GM23338 (cell line): ENCODE data around the gene PHLDB2. TPM values are rescaled to one million over a fixed set of nuclear protein-coding genes. Genes with fewer than 3 reads are reported as not detected.

ENCODE experiments used
- ATAC-seq: fragments of 200-7000 bp; cut with Tn5 transposase; 3 replicates; pipeline ENCODE4 v1.9.1; 2020
- DNase-seq: peaks from one replicate; pipeline ENCODE4 v3.0.0-alpha.2; 2015; ENCODE audit warnings: low spot score
- H2AFZ ChIP-seq: fragments of 200-600 bp; sonication (generic); 2 replicates; pipeline ENCODE4 v1.8.0; 2016; ENCODE audit warnings: antibody characterized with exemption, mild to moderate bottlenecking, moderate library complexity
- H3F3A ChIP-seq: fragments of 200-600 bp; sonication (generic); replicated peaks from 2 replicates; pipeline ENCODE4 v1.8.0; 2017; ENCODE audit warnings: antibody characterized with exemption, mixed run types, low read depth
- H3K27ac ChIP-seq: fragments of 200-600 bp; sonication (generic); 2 replicates; pipeline ENCODE4 v1.6.1; 2016; ENCODE audit warnings: low read depth
- H3K27me3 ChIP-seq: fragments of 200-600 bp; sonication (generic); 2 replicates; pipeline ENCODE4 v1.8.0; 2016; ENCODE audit warnings: mild to moderate bottlenecking, mixed run types, moderate library complexity; ENCODE audit not compliant: insufficient read depth
- H3K36me3 ChIP-seq: fragments of 200-600 bp; sonication (generic); 2 replicates; pipeline ENCODE4 v1.8.0; 2016; ENCODE audit warnings: mild to moderate bottlenecking; ENCODE audit not compliant: insufficient read depth
- H3K4me1 ChIP-seq: fragments of 200-600 bp; sonication (generic); 2 replicates; pipeline ENCODE4 v1.8.0; 2016; ENCODE audit warnings: mild to moderate bottlenecking, moderate library complexity; ENCODE audit not compliant: insufficient read depth
- H3K4me2 ChIP-seq: fragments of 200-600 bp; sonication (generic); 2 replicates; pipeline ENCODE4 v1.7.1; 2017; ENCODE audit warnings: mixed run types
- H3K4me3 ChIP-seq: fragments of 200-600 bp; sonication (generic); 2 replicates; pipeline ENCODE4 v1.6.1; 2016; ENCODE audit warnings: mixed run types
- H3K79me2 ChIP-seq: fragments of 200-600 bp; sonication (generic); replicated peaks from 2 replicates; pipeline ENCODE4 v1.8.0; 2017; ENCODE audit warnings: mild to moderate bottlenecking; ENCODE audit not compliant: insufficient read depth
- H3K9me2 ChIP-seq: fragments of 200-600 bp; sonication (generic); 2 replicates; pipeline ENCODE4 v1.8.0; 2017; ENCODE audit not compliant: insufficient read depth
- H4K20me1 ChIP-seq: fragments of 200-600 bp; sonication (generic); replicated peaks from 2 replicates; pipeline ENCODE4 v1.8.0; 2017; ENCODE audit warnings: mild to moderate bottlenecking; ENCODE audit not compliant: insufficient read depth
- H3K27ac Mint-ChIP-seq: 2 replicates; pipeline ENCODE4 v1.8.0; 2020; ENCODE audit warnings: inconsistent platforms, mild to moderate bottlenecking, moderate library complexity, mixed read lengths
- H3K27me3 Mint-ChIP-seq: 3 replicates; pipeline ENCODE4 v1.8.0; 2022; ENCODE audit warnings: low read depth, mild to moderate bottlenecking, moderate library complexity, mixed read lengths, inconsistent platforms; ENCODE audit not compliant: insufficient read depth, poor library complexity
- H3K36me3 Mint-ChIP-seq: 3 replicates; pipeline ENCODE4 v1.8.0; 2021; ENCODE audit warnings: low read depth, mild to moderate bottlenecking, inconsistent platforms, moderate library complexity, mixed read lengths
- H3K4me1 Mint-ChIP-seq: 3 replicates; pipeline ENCODE4 v1.8.0; 2020; ENCODE audit warnings: mild to moderate bottlenecking, inconsistent platforms, mixed read lengths
- H3K4me3 Mint-ChIP-seq: 3 replicates; pipeline ENCODE4 v1.8.0; 2021; ENCODE audit warnings: moderate library complexity, mild to moderate bottlenecking, inconsistent platforms, mixed read lengths
- H3K9me3 Mint-ChIP-seq: 3 replicates; pipeline ENCODE4 v1.8.0; 2020; ENCODE audit warnings: moderate library complexity, mild to moderate bottlenecking, inconsistent platforms, mixed read lengths
- CREB1 ChIP-seq: fragments of 250-450 bp; sonication (Bioruptor Pico); IDR thresholded peaks from 2 replicates; pipeline ENCODE4 v1.5.0; 2020; ENCODE audit warnings: low read depth, mild to moderate bottlenecking, moderate library complexity
- EZH2 ChIP-seq: fragments of 200-600 bp; sonication (generic); IDR thresholded peaks from one replicate; pipeline ENCODE4 v1.8.0; 2017; ENCODE audit warnings: antibody characterized with exemption, mild to moderate bottlenecking, low read depth; ENCODE audit not compliant: unreplicated experiment
- EZH2phosphoT487 ChIP-seq: fragments of 200-600 bp; sonication (generic); IDR thresholded peaks from one replicate; pipeline ENCODE4 v1.8.1; 2018; ENCODE audit warnings: antibody characterized with exemption; ENCODE audit not compliant: unreplicated experiment
- JUNB ChIP-seq: IDR thresholded peaks from one replicate; pipeline ENCODE4 v1.6.1; 2016; ENCODE audit warnings: antibody characterized with exemption; ENCODE audit not compliant: unreplicated experiment
- NANOG ChIP-seq: IDR thresholded peaks from 2 replicates; pipeline ENCODE4 v1.6.1; 2016; ENCODE audit warnings: antibody characterized with exemption, borderline replicate concordance
- POLR2AphosphoS5 ChIP-seq: IDR thresholded peaks from 2 replicates; pipeline ENCODE4 v1.6.1; 2016; ENCODE audit warnings: antibody characterized with exemption, low read depth
- STAT1 ChIP-seq: IDR thresholded peaks from one replicate; pipeline ENCODE4 v1.6.1; 2016; ENCODE audit warnings: antibody characterized with exemption; ENCODE audit not compliant: unreplicated experiment
- ZNF114 ChIP-seq: fragments of 250-450 bp; sonication (Bioruptor Pico); IDR thresholded peaks from 2 replicates; pipeline ENCODE4 v1.5.0; 2020; ENCODE audit warnings: mild to moderate bottlenecking, moderate library complexity
- ZNF331 ChIP-seq: fragments of 250-450 bp; sonication (Bioruptor Pico); IDR thresholded peaks from 2 replicates; pipeline ENCODE4 v1.5.0; 2020; ENCODE audit warnings: low read depth, mild to moderate bottlenecking, moderate library complexity
- polyA plus RNA-seq: library from polyadenylated mRNA; unstranded; fragments of >200 nt; fragmentation: Nextera tagmentation; extraction: Ambion mirVana; gene quantifications from 2 replicates; pipeline ENCODE4 v1.2.1, GENCODE V29; 2016
- total RNA-seq: library from RNA; depleted of rRNA; stranded (reverse); fragments of >200 nt; shearing (Covaris generic); gene quantifications from 2 replicates; pipeline ENCODE4 v1.2.3, GENCODE V29; 2014
- TF ChIP-seq, protein P1 (sequence below): IDR thresholded peaks from 2 replicates; pipeline ENCODE4 v1.6.1; 2016; ENCODE audit warnings: antibody characterized with exemption
- TF ChIP-seq, protein P2 (sequence below): IDR thresholded peaks from one replicate; pipeline ENCODE4 v1.6.1; 2018; ENCODE audit warnings: antibody characterized with exemption; ENCODE audit not compliant: unreplicated experiment
- TF ChIP-seq, protein P3 (sequence below): fragments of 250-450 bp; sonication (Bioruptor Pico); IDR thresholded peaks from 2 replicates; pipeline ENCODE4 v1.5.0; 2020; ENCODE audit warnings: mild to moderate bottlenecking, moderate library complexity
- TF ChIP-seq, protein P4 (sequence below), 2 experiments: fragments of 200-600 bp in 1 of 2; sonication (generic) in 1 of 2; conservative IDR thresholded peaks; 2 replicates each; pipeline versions ENCODE4 v1.5.1 to v1.6.1; 2016 to 2017; ENCODE audit warnings: antibody characterized with exemption in 2 of 2, low read depth in 2 of 2, mild to moderate bottlenecking in 2 of 2, moderate library complexity in 1 of 2

The PHLDB2 gene
- total and polyA plus RNA-seq, 2 experiments from 2014 or later = 19.5 to 33.7 TPM

DNA sequence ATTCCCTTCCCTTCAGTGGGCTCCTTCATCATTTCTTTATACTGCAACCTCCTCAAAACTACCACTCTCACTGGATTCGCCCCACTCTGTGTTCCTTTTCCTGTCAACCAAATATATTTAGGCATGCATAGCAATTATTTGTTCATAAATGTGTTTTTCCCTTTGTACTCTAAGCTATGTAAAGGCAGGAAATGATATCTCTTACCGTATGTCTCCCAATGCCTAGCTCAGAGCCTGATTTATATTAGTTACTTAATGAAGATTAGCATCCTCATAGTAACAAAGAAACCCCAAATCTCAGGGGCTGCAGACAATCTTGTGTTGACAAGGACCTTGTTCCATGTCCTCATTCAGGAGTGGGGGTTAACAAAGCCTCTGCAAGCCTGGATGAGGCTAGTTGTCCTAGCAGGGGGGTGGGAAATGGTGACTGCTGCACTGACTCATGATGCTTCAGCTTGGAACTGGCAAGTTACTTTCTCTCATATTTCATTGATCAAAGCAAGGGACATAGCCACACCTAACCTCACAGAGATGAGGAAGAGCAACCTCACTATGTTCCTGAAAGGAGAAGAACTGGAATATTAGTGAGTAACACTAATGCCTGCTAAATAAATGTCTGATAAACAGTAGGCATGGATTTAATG lies 15.2 kb downstream of the PHLDB2 start:
- Histone ChIP-seq H2AFZ (no peak overlapping the region), H3F3A (no peaks in the 10 kb centered on the region), H3K4me3 (no peak overlapping the region), H4K20me1 (no peaks in the 10 kb centered on the region), H3K79me2 (peaks cover 67% of the 10 kb centered on the region), H3K4me1 (peaks cover 35% of the 10 kb centered on the region), H3K4me2 (no peak overlapping the region), H3K27me3 (no peaks in the 10 kb centered on the region), H3K36me3 (no peaks in the 10 kb centered on the region), H3K9me2 (no peaks in the 10 kb centered on the region), H3K27ac (no peak overlapping the region)
- Mint-ChIP-seq H3K4me3 (no peak overlapping the region), H3K27ac (no peak overlapping the region; the same call in 1 of the 2 replicates), H3K4me1 (peaks cover 38% of the 10 kb centered on the region), H3K36me3 (peaks cover 9% of the 10 kb centered on the region; the same call in 2 of the 3 replicates), H3K9me3 (no peaks in the 10 kb centered on the region; the same call in 2 of the 3 replicates), H3K27me3 (no peaks in the 10 kb centered on the region)
- DNase-seq (no peak), ATAC-seq (peak; percentile 42; the same call in 2 of the 3 replicates)
- TF ChIP-seq NANOG = no peak
- TF ChIP-seq, protein P1, sequence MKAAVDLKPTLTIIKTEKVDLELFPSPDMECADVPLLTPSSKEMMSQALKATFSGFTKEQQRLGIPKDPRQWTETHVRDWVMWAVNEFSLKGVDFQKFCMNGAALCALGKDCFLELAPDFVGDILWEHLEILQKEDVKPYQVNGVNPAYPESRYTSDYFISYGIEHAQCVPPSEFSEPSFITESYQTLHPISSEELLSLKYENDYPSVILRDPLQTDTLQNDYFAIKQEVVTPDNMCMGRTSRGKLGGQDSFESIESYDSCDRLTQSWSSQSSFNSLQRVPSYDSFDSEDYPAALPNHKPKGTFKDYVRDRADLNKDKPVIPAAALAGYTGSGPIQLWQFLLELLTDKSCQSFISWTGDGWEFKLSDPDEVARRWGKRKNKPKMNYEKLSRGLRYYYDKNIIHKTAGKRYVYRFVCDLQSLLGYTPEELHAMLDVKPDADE = no peak
- TF ChIP-seq JUNB = no peak
- TF ChIP-seq EZH2 = no peak
- TF ChIP-seq, protein P2, sequence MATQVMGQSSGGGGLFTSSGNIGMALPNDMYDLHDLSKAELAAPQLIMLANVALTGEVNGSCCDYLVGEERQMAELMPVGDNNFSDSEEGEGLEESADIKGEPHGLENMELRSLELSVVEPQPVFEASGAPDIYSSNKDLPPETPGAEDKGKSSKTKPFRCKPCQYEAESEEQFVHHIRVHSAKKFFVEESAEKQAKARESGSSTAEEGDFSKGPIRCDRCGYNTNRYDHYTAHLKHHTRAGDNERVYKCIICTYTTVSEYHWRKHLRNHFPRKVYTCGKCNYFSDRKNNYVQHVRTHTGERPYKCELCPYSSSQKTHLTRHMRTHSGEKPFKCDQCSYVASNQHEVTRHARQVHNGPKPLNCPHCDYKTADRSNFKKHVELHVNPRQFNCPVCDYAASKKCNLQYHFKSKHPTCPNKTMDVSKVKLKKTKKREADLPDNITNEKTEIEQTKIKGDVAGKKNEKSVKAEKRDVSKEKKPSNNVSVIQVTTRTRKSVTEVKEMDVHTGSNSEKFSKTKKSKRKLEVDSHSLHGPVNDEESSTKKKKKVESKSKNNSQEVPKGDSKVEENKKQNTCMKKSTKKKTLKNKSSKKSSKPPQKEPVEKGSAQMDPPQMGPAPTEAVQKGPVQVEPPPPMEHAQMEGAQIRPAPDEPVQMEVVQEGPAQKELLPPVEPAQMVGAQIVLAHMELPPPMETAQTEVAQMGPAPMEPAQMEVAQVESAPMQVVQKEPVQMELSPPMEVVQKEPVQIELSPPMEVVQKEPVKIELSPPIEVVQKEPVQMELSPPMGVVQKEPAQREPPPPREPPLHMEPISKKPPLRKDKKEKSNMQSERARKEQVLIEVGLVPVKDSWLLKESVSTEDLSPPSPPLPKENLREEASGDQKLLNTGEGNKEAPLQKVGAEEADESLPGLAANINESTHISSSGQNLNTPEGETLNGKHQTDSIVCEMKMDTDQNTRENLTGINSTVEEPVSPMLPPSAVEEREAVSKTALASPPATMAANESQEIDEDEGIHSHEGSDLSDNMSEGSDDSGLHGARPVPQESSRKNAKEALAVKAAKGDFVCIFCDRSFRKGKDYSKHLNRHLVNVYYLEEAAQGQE = no peak
- TF ChIP-seq, protein P3, sequence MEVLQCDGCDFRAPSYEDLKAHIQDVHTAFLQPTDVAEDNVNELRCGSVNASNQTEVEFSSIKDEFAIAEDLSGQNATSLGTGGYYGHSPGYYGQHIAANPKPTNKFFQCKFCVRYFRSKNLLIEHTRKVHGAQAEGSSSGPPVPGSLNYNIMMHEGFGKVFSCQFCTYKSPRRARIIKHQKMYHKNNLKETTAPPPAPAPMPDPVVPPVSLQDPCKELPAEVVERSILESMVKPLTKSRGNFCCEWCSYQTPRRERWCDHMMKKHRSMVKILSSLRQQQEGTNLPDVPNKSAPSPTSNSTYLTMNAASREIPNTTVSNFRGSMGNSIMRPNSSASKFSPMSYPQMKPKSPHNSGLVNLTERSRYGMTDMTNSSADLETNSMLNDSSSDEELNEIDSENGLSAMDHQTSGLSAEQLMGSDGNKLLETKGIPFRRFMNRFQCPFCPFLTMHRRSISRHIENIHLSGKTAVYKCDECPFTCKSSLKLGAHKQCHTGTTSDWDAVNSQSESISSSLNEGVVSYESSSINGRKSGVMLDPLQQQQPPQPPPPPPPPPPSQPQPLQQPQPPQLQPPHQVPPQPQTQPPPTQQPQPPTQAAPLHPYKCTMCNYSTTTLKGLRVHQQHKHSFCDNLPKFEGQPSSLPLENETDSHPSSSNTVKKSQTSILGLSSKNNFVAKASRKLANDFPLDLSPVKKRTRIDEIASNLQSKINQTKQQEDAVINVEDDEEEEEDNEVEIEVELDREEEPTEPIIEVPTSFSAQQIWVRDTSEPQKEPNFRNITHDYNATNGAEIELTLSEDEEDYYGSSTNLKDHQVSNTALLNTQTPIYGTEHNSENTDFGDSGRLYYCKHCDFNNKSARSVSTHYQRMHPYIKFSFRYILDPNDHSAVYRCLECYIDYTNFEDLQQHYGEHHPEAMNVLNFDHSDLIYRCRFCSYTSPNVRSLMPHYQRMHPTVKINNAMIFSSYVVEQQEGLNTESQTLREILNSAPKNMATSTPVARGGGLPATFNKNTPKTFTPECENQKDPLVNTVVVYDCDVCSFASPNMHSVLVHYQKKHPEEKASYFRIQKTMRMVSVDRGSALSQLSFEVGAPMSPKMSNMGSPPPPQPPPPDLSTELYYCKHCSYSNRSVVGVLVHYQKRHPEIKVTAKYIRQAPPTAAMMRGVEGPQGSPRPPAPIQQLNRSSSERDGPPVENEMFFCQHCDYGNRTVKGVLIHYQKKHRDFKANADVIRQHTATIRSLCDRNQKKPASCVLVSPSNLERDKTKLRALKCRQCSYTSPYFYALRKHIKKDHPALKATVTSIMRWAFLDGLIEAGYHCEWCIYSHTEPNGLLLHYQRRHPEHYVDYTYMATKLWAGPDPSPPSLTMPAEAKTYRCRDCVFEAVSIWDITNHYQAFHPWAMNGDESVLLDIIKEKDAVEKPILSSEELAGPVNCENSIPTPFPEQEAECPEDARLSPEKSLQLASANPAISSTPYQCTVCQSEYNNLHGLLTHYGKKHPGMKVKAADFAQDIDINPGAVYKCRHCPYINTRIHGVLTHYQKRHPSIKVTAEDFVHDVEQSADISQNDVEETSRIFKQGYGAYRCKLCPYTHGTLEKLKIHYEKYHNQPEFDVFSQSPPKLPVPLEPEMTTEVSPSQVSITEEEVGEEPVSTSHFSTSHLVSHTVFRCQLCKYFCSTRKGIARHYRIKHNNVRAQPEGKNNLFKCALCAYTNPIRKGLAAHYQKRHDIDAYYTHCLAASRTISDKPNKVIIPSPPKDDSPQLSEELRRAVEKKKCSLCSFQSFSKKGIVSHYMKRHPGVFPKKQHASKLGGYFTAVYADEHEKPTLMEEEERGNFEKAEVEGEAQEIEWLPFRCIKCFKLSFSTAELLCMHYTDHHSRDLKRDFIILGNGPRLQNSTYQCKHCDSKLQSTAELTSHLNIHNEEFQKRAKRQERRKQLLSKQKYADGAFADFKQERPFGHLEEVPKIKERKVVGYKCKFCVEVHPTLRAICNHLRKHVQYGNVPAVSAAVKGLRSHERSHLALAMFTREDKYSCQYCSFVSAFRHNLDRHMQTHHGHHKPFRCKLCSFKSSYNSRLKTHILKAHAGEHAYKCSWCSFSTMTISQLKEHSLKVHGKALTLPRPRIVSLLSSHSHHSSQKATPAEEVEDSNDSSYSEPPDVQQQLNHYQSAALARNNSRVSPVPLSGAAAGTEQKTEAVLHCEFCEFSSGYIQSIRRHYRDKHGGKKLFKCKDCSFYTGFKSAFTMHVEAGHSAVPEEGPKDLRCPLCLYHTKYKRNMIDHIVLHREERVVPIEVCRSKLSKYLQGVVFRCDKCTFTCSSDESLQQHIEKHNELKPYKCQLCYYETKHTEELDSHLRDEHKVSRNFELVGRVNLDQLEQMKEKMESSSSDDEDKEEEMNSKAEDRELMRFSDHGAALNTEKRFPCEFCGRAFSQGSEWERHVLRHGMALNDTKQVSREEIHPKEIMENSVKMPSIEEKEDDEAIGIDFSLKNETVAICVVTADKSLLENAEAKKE (CRISPR knock-in tag) = no peak
- no peak for TF ChIP-seq POLR2AphosphoS5
- TF ChIP-seq, protein P4, sequence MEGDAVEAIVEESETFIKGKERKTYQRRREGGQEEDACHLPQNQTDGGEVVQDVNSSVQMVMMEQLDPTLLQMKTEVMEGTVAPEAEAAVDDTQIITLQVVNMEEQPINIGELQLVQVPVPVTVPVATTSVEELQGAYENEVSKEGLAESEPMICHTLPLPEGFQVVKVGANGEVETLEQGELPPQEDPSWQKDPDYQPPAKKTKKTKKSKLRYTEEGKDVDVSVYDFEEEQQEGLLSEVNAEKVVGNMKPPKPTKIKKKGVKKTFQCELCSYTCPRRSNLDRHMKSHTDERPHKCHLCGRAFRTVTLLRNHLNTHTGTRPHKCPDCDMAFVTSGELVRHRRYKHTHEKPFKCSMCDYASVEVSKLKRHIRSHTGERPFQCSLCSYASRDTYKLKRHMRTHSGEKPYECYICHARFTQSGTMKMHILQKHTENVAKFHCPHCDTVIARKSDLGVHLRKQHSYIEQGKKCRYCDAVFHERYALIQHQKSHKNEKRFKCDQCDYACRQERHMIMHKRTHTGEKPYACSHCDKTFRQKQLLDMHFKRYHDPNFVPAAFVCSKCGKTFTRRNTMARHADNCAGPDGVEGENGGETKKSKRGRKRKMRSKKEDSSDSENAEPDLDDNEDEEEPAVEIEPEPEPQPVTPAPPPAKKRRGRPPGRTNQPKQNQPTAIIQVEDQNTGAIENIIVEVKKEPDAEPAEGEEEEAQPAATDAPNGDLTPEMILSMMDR (conservative IDR thresholded peaks at IDR 0.05; ENCODE audit: low read depth in 2 of 2) = no peak
- no peak for TF ChIP-seq ZNF114
- TF ChIP-seq ZNF331 (CRISPR knock-in tag) = no peak
- no peak for TF ChIP-seq CREB1 (CRISPR knock-in tag)
- TF ChIP-seq EZH2phosphoT487 = no peak
- TF ChIP-seq STAT1 = no peak
